ENCODE data around the gene KRTAP20-1.

Gene KRTAP20-1

DNA sequence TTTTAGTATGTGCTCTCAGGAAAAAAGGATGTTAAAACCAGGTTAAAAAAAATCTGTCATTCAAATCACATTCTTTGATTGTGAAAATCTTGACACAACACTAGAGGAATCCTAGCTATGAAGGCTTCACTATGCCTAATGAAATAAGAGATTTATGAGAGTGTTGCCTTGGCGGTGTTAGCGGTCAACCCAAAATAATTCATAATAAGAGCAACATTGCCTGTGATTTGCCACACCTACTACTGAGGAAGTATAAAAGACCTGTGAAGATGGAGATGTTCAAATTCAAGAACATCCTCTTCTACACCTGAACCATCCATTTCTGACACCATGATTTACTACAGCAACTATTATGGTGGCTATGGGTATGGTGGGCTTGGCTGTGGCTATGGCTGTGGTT, at the start of gene KRTAP20-1:
Gene KRTAP20-1 (plus strand): TSS at position 301 of the 400 bp plus-strand sequence. CDS start 30 bp downstream, at position 331.
- no peak within 1 kb of the TSS for H3K4me3 ChIP-seq

DNA sequence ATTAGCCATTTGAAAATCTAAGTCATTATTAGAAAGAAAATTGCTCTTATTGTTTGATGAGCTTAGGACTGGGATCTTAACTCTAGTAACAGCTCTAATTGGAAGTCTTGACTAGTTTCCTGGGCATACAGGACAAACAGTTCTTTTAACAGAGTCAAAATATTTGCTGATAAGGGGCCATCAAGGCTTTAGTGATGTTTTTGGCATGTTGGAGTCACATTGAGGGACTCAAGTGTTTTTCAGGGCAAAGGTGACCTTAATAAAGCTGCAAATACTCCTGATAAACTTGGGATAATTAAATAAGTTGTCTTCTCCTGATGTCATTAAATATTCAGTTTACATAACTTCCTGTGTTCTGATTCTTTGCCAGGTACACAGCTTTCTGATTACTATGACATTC, 48.6 kb upstream of the KRTAP20-1 start:
- Histone ChIP-seq H3K4me3 (no peak overlapping the region), H3K27ac (no peak overlapping the region)

More for the DNA sequence above, at the start of gene KRTAP20-1:
- H3K27ac ChIP-seq, result no peak within 1 kb of the TSS

DNA sequence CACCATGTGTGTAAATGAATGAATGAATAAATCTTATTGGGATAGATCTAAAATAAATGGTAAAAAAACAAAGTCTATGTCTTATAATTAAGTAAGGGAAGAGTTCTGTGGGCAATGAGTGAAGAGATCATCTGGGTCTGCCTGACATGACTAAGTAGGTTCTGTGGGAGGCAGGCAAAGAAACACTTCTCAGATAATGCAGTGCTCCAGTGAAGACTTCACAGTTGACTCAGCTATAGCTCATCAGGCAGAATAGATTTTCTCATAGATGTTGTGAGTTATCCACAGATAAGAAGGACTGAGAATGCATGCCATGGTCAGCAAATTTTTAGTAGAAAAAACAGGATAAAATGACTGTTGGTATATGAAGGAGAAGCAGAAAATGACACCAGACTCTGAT, 38.5 kb upstream of the KRTAP20-1 start:
- no peak overlapping the region for H3K27ac ChIP-seq

GRCh38 chr21:30579346-30579745, 36.9 kb upstream of the KRTAP20-1 start:
- no peak overlapping the region for H3K27ac ChIP-seq
- no peak overlapping the region for H3K4me3 ChIP-seq

More for the DNA sequence above, 38.5 kb upstream of the KRTAP20-1 start:
- H3K4me3 ChIP-seq, result no peak overlapping the region

DNA sequence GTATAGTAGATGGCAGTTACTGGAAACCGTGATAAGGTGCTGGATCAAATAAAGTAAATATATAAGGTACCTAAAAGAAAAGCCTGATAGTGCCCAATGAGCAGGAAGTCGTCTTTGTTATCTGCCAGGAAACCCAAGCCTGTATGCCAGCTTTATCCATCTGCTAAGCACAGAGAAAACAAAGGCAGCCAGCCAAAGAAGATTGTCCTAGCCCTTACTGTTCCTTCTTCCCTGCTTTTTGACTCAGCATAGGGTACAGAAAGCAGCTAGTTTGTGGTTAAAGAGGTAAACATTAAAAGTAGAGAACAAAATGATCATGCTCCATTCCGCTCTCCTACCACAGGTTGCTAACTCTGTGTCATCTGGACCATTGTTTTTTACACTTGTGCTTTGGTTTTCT, 36.1 kb upstream of the KRTAP20-1 start:
- no peak overlapping the region for H3K27ac ChIP-seq
- no peak overlapping the region for H3K4me3 ChIP-seq

- Histone ChIP-seq H3K27ac (no peak overlapping the region), H3K4me3 (no peak overlapping the region)
Observed at GRCh38 chr21:30582870-30583269, 33.4 kb upstream of the KRTAP20-1 start.

- no peak within 1 kb of the TSS for H3K27ac ChIP-seq
- H3K4me3 ChIP-seq, result no peak within 1 kb of the TSS
Observed at GRCh38 chr21:30590297-30590696, 25.9 kb upstream of the KRTAP20-1 start, which contains the start of gene KRTAP22-2. Gene KRTAP22-2, minus strand, starts transcription at chr21:30590397.

DNA sequence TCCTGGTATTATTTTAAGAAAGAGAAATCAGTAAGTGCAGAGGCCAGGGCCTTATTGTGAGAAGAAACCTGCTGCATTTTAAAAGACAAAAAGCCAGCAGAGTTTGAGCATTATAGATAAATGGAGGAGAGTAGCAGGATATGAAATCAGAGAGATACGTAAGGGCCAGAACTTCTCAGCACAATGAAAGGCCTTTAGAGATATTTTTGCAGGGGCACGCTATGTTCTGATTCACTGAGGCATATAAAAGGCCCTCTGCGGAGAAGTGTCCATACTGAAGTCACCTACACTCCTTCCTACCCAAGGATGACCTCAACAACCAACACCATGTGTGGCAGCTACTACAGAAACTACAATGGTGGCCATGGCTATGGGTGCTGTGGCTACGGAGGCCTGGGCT, 24.1 kb upstream of the KRTAP20-1 start, which contains the start of gene KRTAP6-3:
Gene KRTAP6-3 (plus strand): TSS at position 301 of the 400 bp plus-strand sequence. CDS start 6 bp downstream, at position 307.
- no peak within 1 kb of the TSS for H3K27ac ChIP-seq
- no peak within 1 kb of the TSS for H3K4me3 ChIP-seq

DNA sequence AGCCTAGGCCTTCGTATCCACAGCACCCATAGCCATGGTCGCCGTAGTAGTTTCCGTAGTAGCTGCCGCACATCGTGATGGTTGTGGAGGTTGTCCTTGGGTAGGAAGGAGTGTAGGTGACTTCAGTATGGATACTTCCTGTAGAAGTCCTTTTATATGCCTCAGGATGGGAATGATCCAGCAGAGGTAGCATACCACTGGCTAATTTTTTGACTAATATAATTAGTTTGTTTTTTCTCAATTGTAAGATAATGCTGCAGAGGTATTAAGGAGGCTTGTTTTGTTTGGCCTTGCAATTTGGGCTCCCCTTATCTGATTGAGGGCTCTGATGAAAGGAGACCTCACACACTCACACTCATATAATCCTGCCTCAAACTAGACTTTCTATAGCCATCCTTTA, 17.4 kb upstream of the KRTAP20-1 start, which contains the start of gene KRTAP6-2:
Gene KRTAP6-2 (minus strand): TSS at position 101 of the 400 bp plus-strand sequence. CDS start 28 bp downstream, at position 73.
- no peak within 1 kb of the TSS for H3K4me3 ChIP-seq
- no peak within 1 kb of the TSS for H3K27ac ChIP-seq

DNA sequence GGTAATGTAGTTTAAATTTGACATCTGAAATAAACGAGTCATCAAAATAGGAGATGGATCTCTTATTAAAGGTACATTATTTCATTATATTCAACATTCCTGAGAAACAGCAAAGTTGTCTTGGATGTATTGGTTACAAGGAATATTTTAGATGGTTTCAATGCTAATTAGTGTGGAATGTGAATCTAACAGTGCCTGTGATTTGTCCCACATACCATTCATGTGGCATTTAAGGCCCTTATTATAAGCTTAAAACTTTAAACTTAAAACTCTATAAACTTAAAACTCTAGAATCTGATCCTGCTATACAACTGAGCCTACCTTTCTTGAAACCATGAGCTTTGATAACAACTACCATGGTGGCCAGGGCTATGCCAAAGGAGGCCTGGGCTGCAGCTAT, 15.4 kb upstream of the KRTAP20-1 start, which contains the start of gene KRTAP22-1:
Gene KRTAP22-1 (plus strand): TSS at position 301 of the 400 bp plus-strand sequence.
- H3K27ac ChIP-seq, result no peak within 1 kb of the TSS
- no peak within 1 kb of the TSS for H3K4me3 ChIP-seq

DNA sequence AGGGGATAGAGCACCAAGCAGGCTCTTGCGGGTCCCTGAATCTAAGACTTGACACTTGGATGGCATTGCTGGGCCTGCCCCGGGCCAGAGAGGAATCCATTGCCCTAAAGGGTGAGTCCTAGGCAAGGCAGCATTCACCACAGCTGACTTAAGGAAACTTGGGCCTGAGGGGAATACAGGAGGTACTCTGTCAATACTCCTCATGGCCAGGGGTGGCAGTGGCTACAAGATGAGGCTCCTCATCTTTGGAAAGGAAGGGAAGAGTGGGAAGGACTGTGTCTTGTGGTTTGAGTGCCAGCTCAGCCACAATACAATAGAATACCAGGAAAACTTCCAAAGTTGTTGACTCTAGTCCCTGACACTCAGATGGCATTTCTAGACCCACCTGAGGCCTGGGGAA, 10.3 kb upstream of the KRTAP20-1 start:
- Histone ChIP-seq H3K4me3 (no peak overlapping the region), H3K27ac (no peak overlapping the region)

DNA sequence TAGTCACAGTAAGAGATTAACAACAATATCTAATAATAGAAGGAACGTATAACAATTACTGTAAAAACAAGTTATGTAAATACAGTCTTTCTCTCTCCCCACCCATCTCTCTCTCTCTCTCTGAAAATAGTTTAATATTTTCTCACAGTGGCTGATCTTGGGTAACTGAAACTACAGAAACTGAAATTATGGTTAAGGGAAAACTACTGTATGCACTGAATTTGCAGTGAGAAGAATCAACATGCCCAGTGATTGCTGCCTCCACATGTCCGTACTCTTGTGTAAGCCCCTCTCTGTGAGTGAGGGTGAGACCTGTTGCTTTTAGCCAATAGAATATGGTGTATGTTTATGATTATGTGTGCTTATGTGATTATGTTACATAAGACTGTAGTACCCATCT, 4.1 kb upstream of the KRTAP20-1 start:
- H3K4me3 ChIP-seq, result no peak overlapping the region

GRCh38 chr21:30613836-30614235, 2.4 kb upstream of the KRTAP20-1 start, which contains the start of gene KRTAP6-1:
Gene KRTAP6-1, minus strand, starts transcription at chr21:30613930. Its CDS starts 26 bp downstream, at chr21:30613904.
- H3K27ac ChIP-seq, result no peak within 1 kb of the TSS

More for the DNA sequence above, 4.1 kb upstream of the KRTAP20-1 start:
- no peak overlapping the region for H3K27ac ChIP-seq

DNA sequence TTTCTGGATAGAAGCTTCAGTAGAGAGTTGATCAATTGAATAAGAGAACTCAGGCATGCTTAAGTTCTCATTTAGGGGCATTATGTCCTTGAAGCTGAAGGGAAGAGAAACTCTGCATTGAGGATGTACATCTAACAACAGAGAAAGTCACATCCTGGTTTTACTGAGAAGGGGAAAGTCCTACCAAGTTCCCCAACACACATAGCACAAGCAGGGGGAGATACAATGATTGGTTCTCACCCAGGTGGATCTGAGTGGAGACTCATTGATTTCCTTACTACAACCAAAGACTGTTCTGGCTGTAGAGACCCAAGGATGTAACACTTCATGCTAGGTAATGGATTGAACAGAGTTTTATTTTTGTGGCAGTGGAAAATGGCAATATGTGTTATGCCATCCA, 1.0 kb upstream of the KRTAP20-1 start:
- no peak overlapping the region for H3K27ac ChIP-seq
- H3K4me3 ChIP-seq, result no peak overlapping the region

More at GRCh38 chr21:30613836-30614235, 2.4 kb upstream of the KRTAP20-1 start, which contains the start of gene KRTAP6-1:
- H3K4me3 ChIP-seq, result no peak within 1 kb of the TSS

DNA sequence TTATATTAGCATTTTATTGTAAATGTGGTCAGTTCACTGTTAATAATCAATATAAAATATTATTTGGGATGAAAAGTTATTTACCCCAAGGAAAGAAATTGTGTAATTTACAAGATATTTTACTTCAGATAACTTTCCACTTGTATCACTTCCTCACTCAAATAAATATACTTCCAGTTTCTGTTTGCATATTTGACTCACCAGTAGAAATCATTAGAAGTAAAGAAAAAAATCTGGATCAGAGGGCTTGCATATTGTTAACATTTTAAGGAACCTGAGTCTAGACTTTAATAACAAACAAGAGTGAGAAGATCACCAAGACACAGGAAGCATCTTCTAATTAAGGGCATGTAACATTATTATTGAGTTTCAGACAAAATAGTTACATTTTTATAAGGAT, 3.9 kb downstream of the KRTAP20-1 start:
- H3K27ac ChIP-seq, result no peak overlapping the region
- H3K4me3 ChIP-seq, result no peak overlapping the region

GRCh38 chr21:30620522-30620921, 4.3 kb downstream of the KRTAP20-1 start, which contains the start of gene KRTAP20-4:
Gene KRTAP20-4, plus strand, starts transcription at chr21:30620627.
- H3K4me3 ChIP-seq, result no peak within 1 kb of the TSS
- H3K27ac ChIP-seq, result no peak within 1 kb of the TSS

DNA sequence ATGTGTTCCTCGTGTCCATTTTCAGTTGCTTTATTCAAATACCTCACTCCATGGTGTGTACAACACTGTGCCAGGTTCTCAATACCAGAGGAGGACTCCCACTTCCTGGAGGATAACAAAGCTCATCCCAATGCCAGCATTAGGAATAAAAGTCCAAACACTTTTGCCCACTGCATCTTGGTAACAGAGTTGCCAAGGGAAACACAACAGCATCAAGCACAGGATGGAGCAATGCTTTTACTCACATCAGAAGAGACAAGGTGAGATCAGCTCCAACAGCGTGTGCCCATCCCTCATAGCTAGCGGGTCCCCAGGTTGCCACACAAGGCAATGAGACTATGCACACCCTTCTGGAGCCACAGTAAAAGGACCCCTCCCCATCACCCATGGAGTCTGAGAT, 7.1 kb downstream of the KRTAP20-1 start:
- no peak overlapping the region for H3K27ac ChIP-seq
- no peak overlapping the region for H3K4me3 ChIP-seq

DNA sequence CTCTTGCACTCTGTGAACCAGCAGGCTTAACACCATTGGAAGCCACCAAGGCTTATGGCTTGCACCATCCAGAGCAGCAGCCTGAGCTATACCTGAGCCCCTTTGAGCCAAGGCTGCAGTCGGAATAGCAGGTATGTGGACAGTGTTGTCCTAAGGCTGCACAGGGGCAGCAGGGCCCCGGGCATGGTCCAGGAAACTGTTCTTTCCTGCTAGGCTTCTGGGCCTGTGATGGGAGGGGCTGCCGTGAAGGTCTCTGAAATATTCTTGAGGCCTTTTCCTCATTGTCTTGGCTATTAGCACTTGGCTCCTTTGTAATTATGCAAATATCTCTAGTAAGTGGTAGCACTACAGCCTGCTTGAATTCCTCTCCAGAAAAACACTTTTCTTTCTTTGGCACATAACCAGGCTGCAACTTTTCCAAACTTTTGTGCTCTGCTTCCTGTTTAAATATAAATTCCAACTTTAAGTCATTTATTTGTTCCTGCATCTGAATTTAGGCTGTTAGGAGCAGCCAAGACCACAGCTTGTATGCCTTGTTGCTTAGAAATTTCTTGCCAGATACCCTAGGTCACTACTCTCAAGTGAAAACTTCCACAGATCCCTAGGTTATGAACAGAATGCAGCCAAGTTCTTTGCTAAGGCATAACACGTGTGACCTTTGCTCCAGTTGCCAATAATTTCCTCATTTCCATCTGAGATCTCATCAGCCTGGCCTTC, 9.4 kb downstream of the KRTAP20-1 start:
- Histone ChIP-seq H3K27ac (no peak overlapping the region), H3K4me3 (no peak overlapping the region)

GRCh38 chr21:30628109-30628508, 11.9 kb downstream of the KRTAP20-1 start:
- H3K27ac ChIP-seq, result no peak overlapping the region

GRCh38 chr21:30629200-30629599, 13.0 kb downstream of the KRTAP20-1 start:
- Histone ChIP-seq H3K27ac (no peak overlapping the region), H3K4me3 (no peak overlapping the region)

More at GRCh38 chr21:30628109-30628508, 11.9 kb downstream of the KRTAP20-1 start:
- H3K4me3 ChIP-seq, result no peak overlapping the region

- H3K27ac ChIP-seq, result no peak within 1 kb of the TSS
- H3K4me3 ChIP-seq, result no peak within 1 kb of the TSS
Observed at GRCh38 chr21:30634906-30635305, 18.7 kb downstream of the KRTAP20-1 start, which contains the start of gene KRTAP20-2. Gene KRTAP20-2, plus strand, starts transcription at chr21:30635206. Its CDS starts 58 bp downstream, at chr21:30635264.
